HG03135 (cell line): Measurements from ENCODE around the gene SOCS7.

ENCODE experiments used
- ATAC-seq: cut with Tn5 transposase; IDR thresholded peaks from one replicate; pipeline ENCODE4 v1.9.1; 2021; ENCODE audit warnings: mild to moderate bottlenecking, moderate library complexity; ENCODE audit not compliant: unreplicated experiment

The SOCS7 gene

DNA sequence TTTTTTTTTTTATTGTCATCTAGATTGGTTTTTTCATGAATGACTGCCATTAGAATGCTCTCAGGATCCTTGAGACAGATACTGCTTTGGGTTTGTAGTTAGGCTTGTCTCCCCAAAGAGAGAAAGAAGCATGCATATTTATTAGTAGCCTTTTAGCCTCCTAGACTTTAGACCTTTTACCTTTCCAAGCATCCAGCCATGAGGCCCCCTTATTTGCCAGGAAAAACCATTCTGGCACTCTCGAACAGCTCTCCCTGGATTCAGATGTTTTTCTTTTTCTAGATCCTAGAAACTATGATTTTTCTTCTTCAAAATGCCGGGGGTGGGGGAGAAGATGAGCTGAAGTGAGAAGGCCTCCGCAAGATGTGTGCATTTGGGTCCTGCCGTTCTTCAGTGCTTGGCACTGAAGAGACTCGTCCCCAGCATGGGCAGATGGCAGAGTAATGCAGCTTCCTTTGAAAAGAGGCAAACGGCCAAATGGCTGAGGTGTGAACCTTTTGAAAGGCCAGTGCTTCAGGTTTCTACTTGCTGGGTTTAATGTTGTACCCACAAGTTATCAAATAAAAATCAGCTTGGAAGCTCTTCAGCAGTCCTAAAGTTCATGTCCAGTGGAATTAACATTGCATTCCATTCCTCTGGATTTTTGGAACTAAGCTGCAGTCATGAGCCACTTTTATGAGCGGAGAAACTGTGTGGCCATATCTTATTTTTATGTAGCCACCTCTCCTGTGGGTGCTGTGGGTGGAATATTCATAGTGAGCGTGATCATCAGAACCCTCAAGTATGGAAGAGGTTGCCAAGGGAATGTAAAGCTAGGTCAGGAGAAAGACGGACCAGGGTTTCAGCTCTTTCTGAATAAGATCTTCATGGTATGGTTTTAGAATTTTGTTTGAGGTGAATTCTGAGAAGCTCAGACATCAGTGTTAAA is 7.2 kb downstream of the SOCS7 start:
- no peak for ATAC-seq

DNA sequence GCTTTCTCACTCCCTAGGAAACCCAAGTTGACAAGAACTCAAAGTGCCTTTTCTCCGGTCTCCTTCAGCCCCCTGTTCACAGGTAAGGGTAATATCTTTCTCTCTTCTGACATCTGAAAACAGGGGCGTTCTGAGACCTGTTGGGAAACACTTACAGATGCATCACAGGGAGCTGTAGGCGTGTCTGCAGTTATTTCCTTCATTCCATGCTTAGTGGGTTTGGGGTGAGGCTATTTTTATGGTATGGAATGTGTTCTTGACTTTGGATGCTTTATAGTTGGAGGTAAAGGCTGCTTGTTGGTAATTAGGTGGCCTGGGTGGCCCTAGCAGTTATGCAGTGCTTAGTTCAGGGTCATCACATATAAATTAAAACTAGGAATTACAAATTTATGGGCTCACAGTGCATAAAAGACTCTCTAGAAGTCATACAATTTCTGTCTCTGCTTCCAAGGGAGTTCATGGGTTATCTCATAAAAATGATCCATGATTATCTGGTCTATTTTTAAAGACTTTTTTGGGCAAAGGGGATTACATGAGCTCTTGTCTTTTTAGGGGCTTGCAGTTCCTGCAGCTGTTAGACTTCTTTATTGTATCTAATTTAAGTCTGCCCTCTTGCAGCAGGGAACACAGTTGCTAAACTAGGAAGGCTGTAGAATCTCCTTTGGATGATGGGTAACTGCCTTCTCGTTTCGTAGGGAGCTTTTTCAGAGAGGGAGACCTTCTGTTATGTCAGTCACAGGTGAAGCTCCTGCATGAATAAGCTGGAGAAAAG is 10.2 kb downstream of the SOCS7 start:
- ATAC-seq: no peak

DNA sequence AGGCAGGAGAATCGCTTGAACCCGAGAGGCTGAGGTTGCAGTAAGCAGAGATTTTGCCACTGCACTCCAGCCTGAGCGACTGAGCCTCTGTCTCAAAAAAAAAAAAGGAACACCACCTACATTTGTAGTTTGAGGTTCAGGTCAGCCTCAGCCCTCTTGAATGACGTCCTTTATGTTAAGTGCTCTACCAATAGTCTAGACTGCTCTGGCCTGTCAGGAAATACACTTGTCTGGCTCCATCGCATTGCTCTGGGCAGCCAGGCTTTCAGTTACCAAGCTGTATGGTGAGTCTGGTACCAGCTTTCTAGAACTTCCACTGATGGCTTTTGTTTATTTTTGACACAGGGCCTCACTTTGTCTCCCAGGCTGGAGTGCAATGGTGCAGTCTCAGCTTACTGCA is 11.4 kb downstream of the SOCS7 start:
- no peak for ATAC-seq

DNA sequence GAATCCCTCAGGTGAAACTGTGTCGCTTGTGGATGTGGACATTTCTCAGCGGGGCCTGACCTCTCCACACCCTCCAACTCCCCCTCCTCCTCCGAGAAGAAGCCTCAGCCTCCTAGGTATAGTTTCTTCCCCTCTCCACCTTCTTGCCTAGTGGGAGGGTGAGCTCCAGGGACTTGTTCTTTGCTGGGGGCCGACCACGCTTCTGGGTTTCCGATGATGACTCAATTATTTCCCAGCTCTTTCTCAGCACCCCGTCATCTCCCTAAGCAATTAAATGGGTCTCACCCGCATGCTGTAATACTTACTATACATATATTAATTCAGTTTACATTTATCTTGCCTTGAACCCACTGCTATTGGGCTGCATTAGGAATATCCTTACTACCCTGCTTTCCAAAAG is 13.1 kb downstream of the SOCS7 start:
- no peak for ATAC-seq

DNA sequence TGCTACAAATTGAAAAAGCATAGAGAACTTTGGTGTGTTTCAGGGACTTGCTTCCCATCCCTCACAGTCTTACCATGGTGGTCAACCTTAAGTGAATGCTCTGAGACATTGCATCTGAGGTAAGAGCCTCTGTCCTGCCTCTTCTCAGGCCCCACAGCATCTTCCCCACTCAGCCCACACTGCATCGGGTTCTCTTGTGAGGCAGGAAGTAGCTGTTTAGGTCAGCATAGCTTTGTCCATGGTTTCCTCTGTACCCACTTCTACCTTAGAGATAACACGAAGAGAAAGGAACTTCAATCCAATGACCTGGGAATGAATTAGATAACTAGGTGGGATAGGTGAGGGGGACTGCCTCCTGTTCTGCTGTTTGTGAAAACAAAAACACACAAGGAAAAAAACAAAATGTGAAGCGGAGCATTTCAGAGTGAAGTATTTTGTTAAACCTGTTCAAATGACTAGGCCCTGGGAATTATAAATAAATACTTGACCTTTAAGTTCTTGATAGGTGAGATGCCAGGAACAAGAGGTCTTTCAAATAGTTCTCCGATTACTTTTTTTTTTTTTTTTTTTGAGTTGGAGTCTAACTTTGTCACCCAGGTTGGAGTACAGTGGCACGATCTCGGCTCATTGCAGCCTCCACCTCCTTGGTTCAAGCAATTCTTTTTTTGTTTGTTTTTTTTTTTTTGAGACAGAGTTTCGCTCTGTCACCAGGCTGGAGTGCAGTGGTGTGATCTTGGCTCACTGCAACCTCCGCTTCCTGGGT is 17.7 kb downstream of the SOCS7 start:
- no peak for ATAC-seq

DNA sequence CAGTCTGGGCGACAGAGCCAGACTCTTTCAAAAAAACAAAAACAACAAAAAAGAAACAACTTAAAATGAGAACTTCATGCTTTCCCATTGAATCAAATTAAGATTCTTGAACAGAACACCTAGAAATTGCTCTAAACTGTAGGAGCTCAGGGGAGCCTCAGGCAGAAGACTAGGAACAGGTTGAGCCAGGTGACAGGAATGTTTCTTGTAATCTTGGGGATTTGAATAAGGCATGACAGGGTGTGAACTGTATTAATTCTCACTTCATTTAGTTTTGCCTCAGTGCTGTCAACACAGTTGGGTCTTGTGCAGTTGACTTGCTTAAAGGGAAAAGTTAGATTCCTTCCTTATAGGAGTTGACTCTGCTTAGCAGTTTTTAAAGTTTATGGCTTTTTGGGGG is 27.8 kb downstream of the SOCS7 start:
- ATAC-seq: no peak

DNA sequence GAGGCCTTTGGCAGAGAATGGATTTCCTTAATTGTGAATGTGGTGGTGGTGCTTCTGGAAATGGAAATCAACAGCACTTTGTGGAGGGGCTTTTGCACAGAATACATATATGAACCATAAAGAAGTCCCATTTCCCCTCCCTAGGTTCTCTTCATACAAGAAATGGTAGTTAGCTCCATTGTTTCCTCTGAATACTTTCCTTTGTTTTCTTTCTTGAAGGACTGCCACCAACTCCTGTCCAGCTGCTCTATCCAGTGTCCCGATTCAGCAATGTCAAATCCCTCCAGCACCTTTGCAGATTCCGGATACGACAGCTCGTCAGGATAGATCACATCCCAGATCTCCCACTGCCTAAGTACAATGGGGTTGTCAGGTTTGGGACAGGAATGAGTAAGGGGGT is 43.4 kb downstream of the SOCS7 start:
- ATAC-seq: no peak

DNA sequence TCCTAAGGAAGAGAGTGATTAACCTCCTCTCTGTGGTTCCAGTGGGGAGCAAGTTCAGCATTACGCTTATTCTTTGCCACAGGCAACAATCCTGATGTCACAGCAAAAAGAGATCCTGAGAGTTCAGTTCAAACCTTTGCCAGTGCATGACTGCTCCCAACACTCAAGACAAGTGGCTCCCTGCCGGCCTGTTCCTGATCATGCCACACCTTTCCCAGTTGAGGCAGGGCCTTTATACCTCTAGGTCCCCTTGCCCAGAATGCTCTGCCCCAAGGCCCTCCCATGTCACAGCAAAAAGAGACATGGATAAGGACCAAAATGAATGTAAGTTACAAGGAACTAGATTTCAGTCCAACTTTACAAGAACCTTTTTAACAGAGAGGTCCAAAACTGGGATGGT is 45.6 kb downstream of the SOCS7 start:
- no peak for ATAC-seq

DNA sequence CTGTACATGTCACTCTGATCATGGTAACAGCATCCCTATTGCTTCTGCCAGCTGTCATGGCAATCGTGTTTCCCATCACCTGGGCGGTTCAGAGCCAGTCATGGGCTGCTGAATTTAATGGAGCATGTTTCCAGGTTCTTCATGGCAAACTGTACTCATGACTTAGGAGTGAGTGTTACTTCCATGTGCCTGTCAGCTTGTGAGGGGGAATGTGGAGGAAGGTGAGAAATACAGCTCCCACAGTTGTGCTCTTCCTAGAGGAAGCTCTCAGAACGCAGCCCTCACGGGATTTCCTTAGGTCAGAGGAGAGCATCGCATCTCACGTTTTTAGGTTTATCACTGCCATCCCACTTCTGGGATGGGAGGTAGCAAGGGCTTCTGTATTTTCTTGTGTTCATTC is 48.6 kb downstream of the SOCS7 start:
- ATAC-seq: no peak

DNA sequence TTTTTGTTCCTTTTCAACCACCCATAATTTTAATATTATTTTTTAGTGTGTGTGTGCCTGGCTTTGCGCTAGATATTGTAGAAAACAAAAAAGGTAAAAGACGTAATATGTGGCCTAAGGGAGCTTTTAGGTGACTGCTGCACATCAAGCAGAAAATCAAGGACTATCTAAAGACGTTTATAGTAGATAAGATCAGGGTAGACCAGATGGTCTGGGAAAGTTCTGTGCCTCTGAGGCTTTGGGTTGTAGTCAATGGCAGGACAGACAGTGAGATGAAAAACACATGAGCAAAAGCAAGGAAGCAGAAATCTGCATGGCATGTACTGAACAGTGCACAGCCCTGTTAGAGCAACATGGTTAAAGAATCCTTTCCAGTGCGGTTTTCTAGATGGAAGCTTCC is 49.8 kb downstream of the SOCS7 start:
- no peak for ATAC-seq

DNA sequence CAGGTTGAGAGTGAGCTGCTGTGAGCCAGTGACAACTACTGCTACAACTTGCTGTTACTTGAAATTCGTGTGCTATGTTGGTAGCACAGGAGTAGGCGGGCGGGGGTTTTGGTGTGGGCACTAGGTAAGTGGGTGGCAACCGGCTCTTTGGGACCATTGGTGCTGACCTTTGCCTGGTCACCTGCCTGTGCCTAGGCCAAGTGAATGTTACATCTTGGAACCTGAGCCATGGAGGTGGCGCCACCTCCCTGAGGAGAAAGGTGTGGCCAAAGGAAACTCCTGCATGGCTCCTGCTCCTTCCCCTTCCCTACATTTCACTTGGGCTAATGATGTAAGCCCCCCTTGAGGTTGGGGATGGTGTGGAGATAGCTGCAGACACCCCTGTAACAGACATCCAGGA is 51.3 kb downstream of the SOCS7 start:
- ATAC-seq: no peak

DNA sequence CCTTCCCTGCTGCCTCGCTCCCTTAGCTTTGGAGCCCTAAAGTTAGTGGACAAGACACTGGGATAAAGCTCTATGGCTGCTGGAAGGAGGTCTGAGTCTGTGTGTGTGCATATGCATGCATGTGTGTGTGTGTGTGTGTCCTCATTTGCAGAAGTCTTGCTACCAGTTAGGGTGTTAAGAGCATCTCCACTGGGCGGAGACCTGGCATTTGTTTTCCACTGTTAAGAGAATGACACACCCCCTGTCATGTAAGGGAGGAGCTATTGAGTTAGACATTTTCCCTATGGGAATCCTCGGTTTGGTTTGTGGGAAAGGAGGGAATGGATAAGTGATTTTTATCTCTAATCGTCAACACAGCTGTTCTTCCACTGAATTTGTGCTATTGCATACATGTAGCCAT is 51.8 kb downstream of the SOCS7 start:
- ATAC-seq: no peak

DNA sequence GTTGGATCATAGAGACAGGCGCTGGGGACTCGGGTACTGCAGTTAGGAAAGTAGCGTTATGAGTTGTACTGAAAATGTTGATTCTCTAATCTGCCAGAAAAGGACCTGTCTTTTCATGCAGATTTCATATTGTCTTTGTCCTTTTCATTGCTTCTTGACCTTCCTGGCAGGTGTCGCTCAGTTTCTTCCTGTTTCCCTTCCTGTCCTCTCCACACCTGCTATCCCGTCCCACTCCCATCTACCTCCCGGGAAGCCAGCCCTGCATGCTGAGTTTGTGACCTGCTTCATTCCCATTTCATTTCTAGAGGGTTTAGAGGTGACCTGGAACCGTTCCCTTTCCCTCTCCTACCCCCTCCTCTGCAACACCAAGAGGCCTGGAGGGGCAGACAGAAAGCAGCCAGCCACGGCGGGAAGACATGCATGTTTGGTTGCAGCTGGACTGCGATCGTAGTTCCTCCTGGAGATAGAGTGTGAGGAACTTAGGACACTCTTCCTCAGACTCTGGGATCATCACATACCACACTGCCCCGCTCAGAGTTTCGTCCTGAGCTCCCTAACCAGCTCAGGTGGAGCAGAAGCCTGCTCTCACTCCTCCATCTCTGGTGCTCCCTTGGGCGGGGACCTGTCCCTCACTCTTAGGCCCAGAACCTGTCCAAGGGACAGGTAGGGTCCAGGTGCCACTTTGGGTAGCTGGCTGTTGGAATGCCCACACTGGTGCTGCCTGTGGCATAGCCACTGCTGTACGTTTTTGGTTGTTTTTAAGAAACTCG is 52.7 kb downstream of the SOCS7 start:
- no peak for ATAC-seq

DNA sequence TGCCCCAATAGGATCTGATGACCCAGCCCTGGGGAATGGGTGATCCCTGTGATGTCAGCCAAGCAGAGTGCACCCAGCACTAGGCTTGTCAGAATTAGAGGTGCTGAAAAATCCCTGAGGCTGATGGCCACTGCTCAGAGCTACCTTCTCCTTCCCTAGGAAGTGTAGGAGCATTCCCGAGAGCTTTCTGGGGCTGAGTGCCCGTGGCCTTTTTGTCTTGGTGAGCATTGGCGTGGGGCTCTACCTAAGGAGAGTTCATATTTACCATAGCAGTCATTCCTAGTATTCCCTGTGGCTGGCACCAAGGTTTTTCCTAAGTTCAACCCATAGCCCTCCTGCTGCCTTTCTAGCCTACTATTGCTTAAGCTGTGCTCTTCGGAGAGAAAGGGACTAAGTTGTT is 54.0 kb downstream of the SOCS7 start:
- no peak for ATAC-seq

DNA sequence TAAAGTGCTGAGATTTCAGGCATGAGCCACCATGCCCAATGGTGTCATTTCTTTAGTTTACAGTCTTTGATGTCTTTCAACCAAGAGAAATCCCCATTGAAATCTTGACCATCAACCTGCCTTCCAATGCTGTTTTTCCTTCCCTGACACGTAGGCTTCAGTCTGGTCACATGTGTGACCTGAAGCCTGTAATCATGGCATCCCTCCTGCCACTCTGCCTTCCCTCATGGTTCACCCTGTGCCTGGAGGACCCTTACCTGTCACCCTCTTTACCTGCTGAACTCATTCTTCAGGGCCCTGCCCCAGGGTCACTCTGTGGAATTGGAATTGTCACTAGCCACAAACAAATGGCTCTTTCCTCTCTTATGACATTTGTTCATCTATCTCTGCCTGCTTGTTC is 58.6 kb downstream of the SOCS7 start:
- ATAC-seq: no peak

DNA sequence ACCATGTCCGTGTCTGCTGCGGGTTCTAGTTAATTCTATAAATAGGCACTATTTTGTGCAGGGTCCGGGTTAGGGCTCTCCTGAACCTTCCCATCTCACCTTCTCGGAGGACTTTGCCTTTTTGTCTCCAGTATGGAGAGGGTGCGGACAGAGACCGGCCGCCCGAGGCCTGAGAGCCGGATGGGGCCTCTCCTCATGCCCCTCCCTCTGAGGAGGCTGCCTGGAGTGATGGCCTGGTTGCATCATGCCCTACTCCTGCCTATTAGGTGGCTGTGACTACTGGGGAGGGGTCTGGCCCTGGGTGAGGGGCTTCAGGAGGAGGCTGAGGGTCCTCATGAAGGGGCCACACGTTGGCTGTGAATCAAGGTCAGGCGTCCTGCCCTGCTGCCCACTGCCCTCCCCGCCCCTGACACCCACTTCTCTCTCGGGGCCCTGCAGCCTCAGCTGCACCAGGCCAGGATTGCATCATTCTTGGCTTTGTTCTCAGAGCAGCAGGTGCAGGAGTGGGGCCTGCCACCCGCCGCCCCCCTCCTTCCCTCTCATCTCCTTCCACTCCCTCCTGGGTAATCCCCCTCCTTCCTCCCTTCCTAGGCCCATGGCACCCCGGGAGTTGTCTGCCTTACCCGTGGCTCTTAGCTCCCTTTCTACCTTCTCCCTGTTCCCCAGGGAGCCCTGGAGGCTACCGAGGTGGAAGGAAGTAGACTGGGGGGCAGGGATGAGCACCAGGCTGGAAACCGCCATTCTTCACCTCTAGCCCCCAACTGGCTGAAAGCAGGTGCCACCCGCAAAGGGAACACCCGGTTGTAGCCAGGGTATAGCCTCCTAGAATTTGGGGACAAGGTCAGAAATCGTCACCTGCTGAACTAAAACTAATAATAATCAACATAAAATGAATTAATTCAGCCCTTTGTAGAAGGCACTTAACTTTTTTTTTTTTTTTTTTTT is 63.9 kb downstream of the SOCS7 start:
- ATAC-seq: no peak

DNA sequence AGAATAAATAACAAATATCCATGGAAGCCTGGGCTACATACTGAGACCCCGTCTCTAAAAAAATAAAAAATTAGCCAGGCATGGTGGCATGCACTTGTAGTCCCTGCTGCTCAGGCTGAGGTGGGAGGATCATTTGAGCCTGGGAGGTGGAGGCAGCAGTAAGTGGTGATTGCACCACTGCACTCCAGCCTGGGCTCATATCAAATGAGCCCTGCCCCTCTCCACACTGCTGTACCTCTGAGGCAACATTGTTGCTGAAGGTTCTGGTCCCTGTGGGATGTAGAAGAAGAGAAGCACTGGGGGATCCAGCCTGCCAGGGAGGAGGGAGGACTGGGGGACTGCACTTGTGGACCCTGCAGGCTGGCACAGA is 65.2 kb downstream of the SOCS7 start:
- no peak for ATAC-seq

DNA sequence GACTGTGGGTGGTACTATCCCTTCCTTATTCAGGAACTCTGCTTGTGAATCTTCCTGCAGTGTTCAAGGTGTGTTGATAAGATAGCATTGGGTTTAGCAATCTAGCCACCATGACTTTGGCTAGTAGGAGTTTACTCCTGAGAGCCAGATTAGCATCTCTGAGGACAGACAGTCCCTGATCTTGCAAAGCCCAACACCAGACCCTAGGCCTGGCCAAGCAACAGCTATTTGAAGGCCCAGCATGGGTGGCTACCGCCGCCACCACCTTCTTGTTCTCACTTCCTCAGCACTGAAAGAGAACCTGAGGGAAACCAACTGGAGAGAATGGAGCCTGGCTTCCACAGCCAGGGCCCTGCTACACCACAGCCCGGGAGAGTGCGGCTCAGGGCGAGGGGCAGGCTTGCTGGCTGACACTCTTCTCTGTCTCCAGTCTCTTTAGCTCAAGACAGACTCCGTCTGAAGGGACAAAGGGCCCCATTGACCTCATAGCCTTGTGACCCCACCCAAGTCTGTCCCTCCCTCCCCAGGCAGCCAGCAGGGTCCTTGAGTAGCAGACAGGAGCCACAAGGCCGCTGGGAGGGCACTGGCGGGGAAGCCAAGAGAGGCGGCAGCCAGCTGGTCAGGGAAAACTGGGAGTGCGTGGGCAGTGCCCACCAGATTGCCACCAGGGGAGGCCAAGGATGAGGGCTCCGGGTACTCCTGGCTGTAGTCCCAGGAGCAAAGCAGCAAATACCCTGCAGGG is 65.7 kb downstream of the SOCS7 start:
- ATAC-seq: no peak

DNA sequence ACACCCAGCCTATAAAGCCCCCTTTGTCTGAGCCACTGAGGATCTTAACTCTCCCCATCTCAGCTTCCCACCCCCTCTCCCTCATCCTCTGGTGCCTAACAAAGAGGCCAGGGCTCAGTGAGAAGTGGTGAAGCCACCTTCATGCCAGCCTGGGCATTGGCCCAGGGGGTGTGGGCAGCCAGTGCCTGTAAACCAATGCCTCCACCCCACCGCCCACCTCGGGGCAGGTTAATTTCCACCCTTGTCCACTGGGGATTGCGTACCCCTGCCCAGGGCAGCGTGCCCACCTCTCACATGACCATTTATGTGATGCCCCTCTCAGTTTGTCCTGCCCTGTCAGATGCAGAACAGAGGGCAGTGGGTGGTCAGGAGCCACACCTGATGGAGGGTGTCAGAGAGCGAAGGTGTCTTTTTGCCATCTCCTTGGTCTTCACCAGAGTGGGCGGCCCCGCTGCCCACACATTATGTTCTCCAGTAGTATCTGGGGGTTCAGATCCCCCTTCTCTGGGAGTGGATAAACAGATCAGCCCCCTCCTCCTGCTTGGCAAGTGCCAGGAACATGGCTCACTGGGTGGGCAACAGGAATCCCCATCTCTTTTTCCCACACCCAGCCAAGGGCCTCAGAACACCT is 66.5 kb downstream of the SOCS7 start:
- no peak for ATAC-seq
